ENCODE results near the gene SSBP4. TPM values are rescaled to one million over a fixed set of nuclear protein-coding genes. Genes with fewer than 3 reads are reported as not detected.

SSBP4 gene
- total RNA-seq, 1 donor from 2014 or later, result 56.6 TPM

DNA sequence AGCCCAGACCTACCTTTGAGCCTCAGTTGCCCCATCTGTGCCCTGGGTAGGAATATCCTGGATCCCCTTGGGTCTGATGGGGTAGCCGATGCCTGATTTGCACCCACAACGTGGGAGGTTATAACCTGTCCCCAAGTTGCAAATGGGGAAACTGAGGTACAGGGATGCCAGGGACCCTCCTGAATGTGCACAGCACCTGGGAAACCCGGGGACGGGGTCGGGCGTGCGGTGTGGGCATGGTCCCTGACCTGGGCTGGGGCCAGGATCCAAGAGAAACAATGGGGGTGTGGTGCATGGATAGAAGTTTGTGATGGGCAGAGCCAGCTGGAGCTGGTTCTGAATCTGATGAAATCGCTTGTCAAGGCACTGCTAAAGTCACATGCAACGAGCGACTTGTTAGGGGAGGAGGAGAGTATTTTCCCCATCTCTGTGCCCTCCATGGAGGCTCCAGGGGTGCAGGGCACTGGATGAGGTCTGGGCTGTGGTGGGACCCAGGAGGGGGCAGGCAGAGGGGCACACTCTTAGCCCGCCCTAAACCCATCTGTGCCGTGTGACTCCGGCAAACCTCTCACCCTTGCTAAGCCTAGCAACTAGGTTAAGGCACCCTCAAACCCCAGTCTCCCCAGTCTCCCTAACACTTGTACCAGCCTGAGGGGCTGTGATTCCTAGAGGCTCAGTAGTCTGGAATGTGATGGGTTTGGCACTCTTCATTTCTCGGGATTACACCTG lies 32.5 kb upstream of the SSBP4 start:
- peak overlapping the region; percentile 65 for H3K4me3 Mint-ChIP-seq (ENCODE audit: unreplicated experiment)
- H3K9me3 Mint-ChIP-seq (ENCODE audit: unreplicated experiment), result no peaks in the 10 kb centered on the region
- H4K20me1 ChIP-seq (ENCODE audit: insufficient read depth, low read length), result peaks cover 25% of the 10 kb centered on the region
- H2AFZ ChIP-seq (ENCODE audit: low read depth, low read length), result no peak overlapping the region
- no peaks in the 10 kb centered on the region for H3K9me3 ChIP-seq (ENCODE audit: insufficient read depth, low read depth, low read length)
- peaks cover 11% of the 10 kb centered on the region for H3K27me3 Mint-ChIP-seq (ENCODE audit: low read depth, unreplicated experiment)
- H3K9ac ChIP-seq (ENCODE audit: low read length), result peak overlapping the region; percentile 52
- no peak for TF ChIP-seq EZH2 (IDR thresholded peaks at IDR 0.05; ENCODE audit: insufficient read depth, low read length)
- TF ChIP-seq, protein P1, sequence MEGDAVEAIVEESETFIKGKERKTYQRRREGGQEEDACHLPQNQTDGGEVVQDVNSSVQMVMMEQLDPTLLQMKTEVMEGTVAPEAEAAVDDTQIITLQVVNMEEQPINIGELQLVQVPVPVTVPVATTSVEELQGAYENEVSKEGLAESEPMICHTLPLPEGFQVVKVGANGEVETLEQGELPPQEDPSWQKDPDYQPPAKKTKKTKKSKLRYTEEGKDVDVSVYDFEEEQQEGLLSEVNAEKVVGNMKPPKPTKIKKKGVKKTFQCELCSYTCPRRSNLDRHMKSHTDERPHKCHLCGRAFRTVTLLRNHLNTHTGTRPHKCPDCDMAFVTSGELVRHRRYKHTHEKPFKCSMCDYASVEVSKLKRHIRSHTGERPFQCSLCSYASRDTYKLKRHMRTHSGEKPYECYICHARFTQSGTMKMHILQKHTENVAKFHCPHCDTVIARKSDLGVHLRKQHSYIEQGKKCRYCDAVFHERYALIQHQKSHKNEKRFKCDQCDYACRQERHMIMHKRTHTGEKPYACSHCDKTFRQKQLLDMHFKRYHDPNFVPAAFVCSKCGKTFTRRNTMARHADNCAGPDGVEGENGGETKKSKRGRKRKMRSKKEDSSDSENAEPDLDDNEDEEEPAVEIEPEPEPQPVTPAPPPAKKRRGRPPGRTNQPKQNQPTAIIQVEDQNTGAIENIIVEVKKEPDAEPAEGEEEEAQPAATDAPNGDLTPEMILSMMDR (IDR thresholded peaks at IDR 0.05; ENCODE audit: insufficient read depth, low read depth, low read length), result no peak
- peaks cover 5% of the 10 kb centered on the region for H3K4me1 Mint-ChIP-seq (ENCODE audit: low read depth, unreplicated experiment)
- DNase-seq (ENCODE audit: low read depth) (no peak), FAIRE-seq (no peak)
- peak overlapping the region; percentile 79 for H3K4me2 ChIP-seq (ENCODE audit: low read length)
- H3K36me3 Mint-ChIP-seq (ENCODE audit: low read depth, unreplicated experiment), result no peaks in the 10 kb centered on the region
- no peaks in the 10 kb centered on the region for H3K27me3 ChIP-seq (ENCODE audit: insufficient read depth, low read length)
- no peak overlapping the region for H3K27ac ChIP-seq (ENCODE audit: low read depth, low read length)
- no peaks in the 10 kb centered on the region for H3K36me3 ChIP-seq (ENCODE audit: insufficient read depth, low read length)
- H3K79me2 ChIP-seq (ENCODE audit: insufficient read depth, low read length), result peaks cover 17% of the 10 kb centered on the region
- peaks cover 15% of the 10 kb centered on the region for H3K4me1 ChIP-seq (ENCODE audit: insufficient read depth, low read length)
- H3K4me3 ChIP-seq (ENCODE audit: insufficient read depth, low read depth, low read length), result peak overlapping the region; percentile 57
- peak overlapping the region; percentile 62 for H3K27ac Mint-ChIP-seq (ENCODE audit: unreplicated experiment)

DNA sequence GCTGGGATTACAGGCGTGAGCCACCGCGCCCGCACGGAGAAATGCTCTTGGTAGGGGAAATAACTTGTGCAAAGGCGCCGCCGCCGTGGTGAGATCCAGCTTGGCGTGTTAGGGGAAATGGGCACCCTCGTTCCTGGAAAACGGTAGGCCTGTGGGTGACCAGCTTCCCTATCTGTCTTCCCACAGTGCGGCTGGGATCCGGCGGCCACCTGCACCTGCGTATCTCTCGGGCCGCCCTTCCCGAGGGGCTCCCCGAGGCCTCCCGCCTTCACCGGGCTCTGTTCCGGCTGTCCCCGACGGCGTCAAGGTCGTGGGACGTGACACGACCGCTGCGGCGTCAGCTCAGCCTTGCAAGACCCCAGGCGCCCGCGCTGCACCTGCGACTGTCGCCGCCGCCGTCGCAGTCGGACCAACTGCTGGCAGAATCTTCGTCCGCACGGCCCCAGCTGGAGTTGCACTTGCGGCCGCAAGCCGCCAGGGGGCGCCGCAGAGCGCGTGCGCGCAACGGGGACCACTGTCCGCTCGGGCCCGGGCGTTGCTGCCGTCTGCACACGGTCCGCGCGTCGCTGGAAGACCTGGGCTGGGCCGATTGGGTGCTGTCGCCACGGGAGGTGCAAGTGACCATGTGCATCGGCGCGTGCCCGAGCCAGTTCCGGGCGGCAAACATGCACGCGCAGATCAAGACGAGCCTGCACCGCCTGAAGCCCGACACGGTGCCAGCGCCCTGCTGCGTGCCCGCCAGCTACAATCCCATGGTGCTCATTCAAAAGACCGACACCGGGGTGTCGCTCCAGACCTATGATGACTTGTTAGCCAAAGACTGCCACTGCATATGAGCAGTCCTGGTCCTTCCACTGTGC lies 30.9 kb upstream of the SSBP4 start:
- peaks cover 11% of the 10 kb centered on the region for H3K27me3 Mint-ChIP-seq (ENCODE audit: low read depth, unreplicated experiment)
- TF ChIP-seq, protein P1 (IDR thresholded peaks at IDR 0.05; ENCODE audit: insufficient read depth, low read depth, low read length), result peak; percentile 70
- no peak for TF ChIP-seq EZH2 (IDR thresholded peaks at IDR 0.05; ENCODE audit: insufficient read depth, low read length)
- no peaks in the 10 kb centered on the region for H3K36me3 Mint-ChIP-seq (ENCODE audit: low read depth, unreplicated experiment)
- H2AFZ ChIP-seq (ENCODE audit: low read depth, low read length), result peak overlapping the region; percentile 73
- peaks cover 10% of the 10 kb centered on the region for H3K4me1 ChIP-seq (ENCODE audit: insufficient read depth, low read length)
- H3K9ac ChIP-seq (ENCODE audit: low read length), result peak overlapping the region; percentile 43
- H3K4me1 Mint-ChIP-seq (ENCODE audit: low read depth, unreplicated experiment), result peaks cover 3% of the 10 kb centered on the region
- DNase-seq (ENCODE audit: low read depth) (no peak), FAIRE-seq (no peak)
- no peaks in the 10 kb centered on the region for H3K36me3 ChIP-seq (ENCODE audit: insufficient read depth, low read length)
- H3K4me3 ChIP-seq (ENCODE audit: insufficient read depth, low read depth, low read length), result peak overlapping the region; percentile 57
- H3K27ac ChIP-seq (ENCODE audit: low read depth, low read length), result no peak overlapping the region
- no peaks in the 10 kb centered on the region for H3K9me3 ChIP-seq (ENCODE audit: insufficient read depth, low read depth, low read length)
- H3K79me2 ChIP-seq (ENCODE audit: insufficient read depth, low read length), result peaks cover 17% of the 10 kb centered on the region
- no peak overlapping the region for H3K4me3 Mint-ChIP-seq (ENCODE audit: unreplicated experiment)
- H3K9me3 Mint-ChIP-seq (ENCODE audit: unreplicated experiment), result no peaks in the 10 kb centered on the region
- H3K27me3 ChIP-seq (ENCODE audit: insufficient read depth, low read length), result no peaks in the 10 kb centered on the region
- peak overlapping the region; percentile 79 for H3K4me2 ChIP-seq (ENCODE audit: low read length)
- no peak overlapping the region for H3K27ac Mint-ChIP-seq (ENCODE audit: unreplicated experiment)
- H4K20me1 ChIP-seq (ENCODE audit: insufficient read depth, low read length), result peaks cover 25% of the 10 kb centered on the region

All from astrocyte (in vitro differentiated cells and primary cell).